C4-2B (cell line): ENCODE data around the gene ANKRD33B.

ENCODE experiments used
- CTCF ChIP-seq: fragments of 450-650 bp; conservative IDR thresholded peaks from 2 replicates; pipeline ENCODE4 v1.5.1; 2017; ENCODE audit warnings: mild to moderate bottlenecking
- ZFX ChIP-seq: fragments of 450-650 bp; IDR thresholded peaks from 2 replicates; pipeline ENCODE4 v1.6.1; 2017

- no peak for TF ChIP-seq CTCF
- TF ChIP-seq ZFX = no peak
Measured at GRCh38 chr5:10581867-10582511, 18.1 kb downstream of the ANKRD33B start.
